OCI-M2 (cell line): ENCODE data around the gene ADAMTS6.

Experiments
- DNase-seq: peaks from one replicate; lab custom pipeline; 2025; ENCODE audit not compliant: unreplicated experiment; lab: John Stamatoyannopoulos, UW

Gene ADAMTS6

GRCh38 chr5:65292196-65292595 lies 189.5 kb downstream of the ADAMTS6 start:
- DNase-seq, result no peak

DNA sequence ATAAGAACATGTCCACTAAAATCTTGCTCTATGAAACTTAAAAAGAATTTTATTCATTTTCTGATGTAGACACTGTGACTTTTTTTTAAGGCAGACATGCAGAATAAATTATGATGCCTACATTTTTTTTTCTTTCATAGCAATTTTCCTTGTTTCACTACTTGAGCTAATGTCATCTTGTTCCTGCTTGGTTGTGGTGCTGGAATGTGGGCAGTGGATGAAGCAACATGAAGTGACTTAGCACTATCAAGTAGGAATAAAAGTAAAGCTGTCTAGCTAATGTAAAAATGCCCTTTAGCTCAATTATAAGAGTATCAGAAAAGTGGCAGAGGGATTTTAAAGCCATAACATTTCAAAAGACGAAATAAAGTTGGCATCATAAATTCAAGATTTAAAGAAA lies 191.0 kb downstream of the ADAMTS6 start:
- no peak for DNase-seq

GRCh38 chr5:65288657-65289056 lies 193.1 kb downstream of the ADAMTS6 start:
- DNase-seq, result no peak

- DNase-seq, result no peak
Measured at GRCh38 chr5:65279603-65280002, 202.1 kb downstream of the ADAMTS6 start.

- no peak for DNase-seq
Measured at GRCh38 chr5:65276178-65276890, 205.4 kb downstream of the ADAMTS6 start.

- DNase-seq, result no peak
Measured at GRCh38 chr5:65271906-65272305, 209.8 kb downstream of the ADAMTS6 start.

DNA sequence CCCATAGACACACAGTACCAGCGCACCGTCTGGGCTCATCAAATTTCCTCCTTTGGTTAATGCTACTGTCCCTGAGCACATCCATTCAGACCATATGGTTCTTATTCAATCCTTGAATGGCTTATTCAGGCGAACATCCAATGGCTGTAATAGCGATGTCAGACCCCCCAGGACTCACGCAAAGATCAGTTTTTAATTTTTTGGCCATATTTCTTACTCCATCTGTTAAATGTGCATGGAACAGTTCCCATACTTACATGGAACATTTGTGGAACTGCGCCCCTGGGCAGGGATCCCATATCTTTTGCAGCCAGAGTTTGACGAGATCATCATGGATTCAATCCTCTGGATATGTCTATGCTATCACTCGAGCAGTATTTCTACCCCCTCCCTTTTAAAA lies 213.2 kb downstream of the ADAMTS6 start:
- no peak for DNase-seq

DNA sequence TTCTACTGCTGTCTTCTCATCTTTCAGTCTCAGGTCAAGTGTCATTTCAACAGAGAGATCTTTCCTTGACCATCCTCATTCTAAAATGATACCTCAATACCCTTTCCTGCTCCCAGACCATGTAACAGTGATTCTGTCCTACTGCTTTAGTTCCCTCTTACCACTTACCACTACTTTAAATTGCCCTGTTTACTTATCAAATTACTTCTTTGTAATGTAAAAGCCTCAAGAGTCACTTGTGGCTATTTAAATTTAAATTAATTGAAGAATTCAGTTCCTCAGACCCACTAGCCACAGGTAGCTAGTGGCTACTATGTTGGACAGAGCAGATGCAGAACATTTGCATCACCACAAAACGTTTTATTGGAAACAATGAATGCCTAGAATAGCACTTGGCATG lies 217.3 kb downstream of the ADAMTS6 start:
- no peak for DNase-seq

DNA sequence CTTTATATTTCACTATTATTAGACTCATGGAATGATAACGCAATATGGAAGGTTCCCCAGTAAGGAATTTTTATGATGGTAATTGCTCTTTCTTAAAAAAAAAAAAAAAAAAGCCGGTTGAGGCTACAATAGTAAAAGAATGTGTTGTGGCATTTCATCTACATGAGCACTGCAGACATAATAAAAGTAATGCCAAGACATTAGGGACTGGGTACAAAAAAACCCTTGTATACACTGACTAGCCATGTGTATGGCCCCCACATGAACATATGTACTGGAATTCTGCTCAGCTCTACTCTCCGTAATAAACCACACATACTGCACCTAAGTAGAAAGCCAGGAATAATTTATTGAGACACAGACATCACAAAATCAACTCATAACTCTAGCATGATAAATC lies 218.4 kb downstream of the ADAMTS6 start:
- no peak for DNase-seq

GRCh38 chr5:65262649-65263059 lies 219.1 kb downstream of the ADAMTS6 start:
- no peak for DNase-seq

DNA sequence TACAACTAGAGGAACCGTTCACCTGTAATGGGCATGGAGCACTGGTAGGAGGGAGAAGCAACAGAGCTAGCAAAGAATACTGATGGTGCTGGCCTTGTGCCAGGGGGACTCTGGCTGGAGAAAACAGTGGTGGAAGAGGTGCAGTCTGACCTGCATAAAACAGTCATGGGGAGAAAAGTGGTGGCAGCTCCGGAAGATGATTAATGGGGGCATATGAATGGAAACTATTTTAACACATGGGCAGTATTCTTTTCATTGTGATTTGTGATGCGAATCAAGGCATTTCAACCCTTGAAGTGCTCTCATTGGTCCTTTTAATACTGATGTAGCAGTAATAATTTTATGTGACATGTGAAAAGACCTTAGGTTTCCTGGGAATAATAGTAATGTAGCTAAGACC lies 219.6 kb downstream of the ADAMTS6 start:
- no peak for DNase-seq

- DNase-seq, result no peak
Measured at GRCh38 chr5:65261499-65261898, 220.2 kb downstream of the ADAMTS6 start.

DNA sequence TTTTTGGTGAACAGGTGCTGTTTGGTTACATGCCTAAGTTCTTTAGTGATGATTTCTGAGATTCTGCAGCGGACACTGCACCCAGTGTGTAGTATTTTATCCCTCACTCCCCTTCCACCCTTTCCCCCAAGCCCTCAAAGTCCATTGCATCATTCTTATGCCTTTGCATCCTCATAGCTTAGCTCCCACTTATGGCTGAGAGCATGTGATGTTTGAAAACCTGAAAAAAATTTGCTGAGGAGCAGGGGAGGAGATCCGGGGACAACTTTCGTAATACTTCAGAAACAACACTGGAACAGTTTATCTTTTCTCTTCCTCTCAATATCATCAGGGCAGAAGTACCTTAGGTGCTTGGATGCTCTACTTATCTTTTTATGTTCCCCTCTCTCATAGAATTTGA lies 226.4 kb downstream of the ADAMTS6 start:
- DNase-seq, result no peak

DNA sequence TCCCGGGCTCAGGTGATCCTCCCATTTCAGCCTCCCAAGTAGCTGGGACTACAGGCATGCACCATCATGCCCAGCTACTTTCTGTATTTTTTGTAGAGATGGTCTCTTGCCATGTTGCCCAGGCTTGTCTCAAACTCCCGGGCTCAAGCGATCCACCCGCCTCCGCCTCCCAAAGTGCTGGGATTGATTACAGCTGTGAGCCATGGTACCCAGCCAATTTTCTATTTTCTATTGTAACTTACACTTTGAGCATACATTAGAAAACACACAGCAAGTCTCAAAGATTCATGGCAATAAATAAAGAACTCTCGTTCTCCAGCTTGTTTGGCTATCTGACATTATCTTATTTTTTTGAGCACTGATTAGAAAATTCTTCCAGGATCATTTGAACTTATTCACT lies 228.7 kb downstream of the ADAMTS6 start:
- no peak for DNase-seq

DNA sequence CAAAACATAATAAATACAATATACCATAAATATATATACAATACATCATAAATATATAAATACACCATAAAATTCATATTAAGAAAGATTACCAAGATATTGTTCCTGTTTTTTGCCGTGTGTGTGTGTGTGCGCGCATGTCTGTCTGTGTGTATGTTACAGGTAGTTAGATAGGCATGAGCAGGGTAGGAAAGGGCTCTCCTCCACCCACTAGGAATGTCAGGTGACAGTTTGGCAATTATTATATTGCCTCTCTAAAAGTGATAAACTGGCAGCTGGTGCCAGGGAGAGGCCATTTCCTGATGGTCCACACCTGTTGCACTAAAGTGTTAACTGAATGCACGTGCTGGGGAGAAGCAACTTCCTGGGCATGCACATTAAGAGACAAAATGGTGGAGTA lies 232.8 kb downstream of the ADAMTS6 start:
- DNase-seq, result no peak

GRCh38 chr5:65247594-65247993 lies 234.1 kb downstream of the ADAMTS6 start:
- no peak for DNase-seq

GRCh38 chr5:65246741-65247140 lies 235.0 kb downstream of the ADAMTS6 start:
- no peak for DNase-seq

- DNase-seq, result no peak
Measured at GRCh38 chr5:65244031-65244430, 237.7 kb downstream of the ADAMTS6 start.

- no peak for DNase-seq
Measured at GRCh38 chr5:65243161-65243560, 238.6 kb downstream of the ADAMTS6 start.

DNA sequence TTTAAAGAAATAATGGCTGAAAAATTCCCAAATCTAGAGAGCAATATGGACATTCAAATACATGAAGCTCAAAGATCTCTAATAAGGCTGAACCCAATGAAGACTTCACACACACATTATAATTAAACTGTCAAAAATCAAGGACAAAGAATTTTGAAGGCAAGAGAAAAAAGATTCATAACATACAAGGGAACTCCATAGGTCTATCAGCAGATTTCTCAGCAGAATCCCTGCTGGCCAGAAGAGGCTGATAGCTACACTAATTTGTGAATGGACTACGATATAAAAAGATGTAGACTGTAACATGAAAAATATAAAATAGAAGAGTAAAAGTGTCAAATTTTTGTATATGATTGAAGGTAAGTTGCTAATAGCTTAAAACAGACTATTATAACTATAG lies 251.9 kb downstream of the ADAMTS6 start:
- no peak for DNase-seq

DNA sequence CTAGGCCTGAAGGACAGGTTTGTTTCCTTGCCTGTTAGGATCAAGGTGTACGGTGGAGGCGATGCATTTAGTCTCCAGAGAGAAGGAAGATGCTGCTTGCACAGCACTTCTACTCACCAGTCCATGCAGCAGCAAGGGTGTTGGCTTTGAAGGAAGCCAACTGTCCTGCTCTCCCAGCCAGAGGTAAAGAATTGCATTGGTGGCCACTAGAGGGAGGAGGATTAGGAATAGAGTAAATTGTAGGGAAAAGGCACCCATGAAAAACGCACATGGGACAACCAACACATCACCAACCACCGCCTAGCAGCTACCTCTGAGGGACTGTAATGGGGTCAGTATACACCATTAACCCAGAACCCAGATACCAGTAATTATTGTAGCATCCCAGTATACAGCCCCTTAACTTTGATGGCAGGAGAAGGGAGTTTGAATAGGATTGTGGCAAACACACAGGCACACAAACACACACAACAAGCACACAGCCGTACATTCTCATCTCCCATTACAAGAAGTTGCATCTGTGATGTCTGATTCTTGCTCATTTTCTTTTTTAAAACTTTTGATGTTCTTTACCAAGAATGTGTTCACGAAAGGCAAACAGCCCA lies 267.7 kb downstream of the ADAMTS6 start:
- no peak for DNase-seq

GRCh38 chr5:65209341-65209740 lies 272.4 kb downstream of the ADAMTS6 start:
- no peak for DNase-seq

DNA sequence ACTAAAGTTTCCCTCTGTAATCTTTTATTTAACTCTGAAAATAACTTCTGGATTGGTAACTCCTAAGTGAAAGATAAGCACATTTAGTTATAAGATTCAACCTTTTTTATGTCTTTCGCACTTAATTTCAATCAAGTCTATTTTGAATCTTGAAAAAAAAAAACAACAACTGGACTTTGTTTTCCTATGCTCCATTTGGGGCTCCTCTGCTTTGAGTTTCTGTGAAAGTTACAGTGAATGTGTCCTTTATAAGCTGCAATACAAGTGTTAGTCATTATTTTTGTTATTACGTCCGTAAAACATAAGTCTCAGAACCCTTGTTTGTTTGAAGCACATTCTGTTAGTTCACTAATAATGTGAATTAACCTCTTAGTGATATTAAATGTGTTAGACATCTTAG lies 276.8 kb downstream of the ADAMTS6 start:
- DNase-seq, result no peak
